Neutrophil (primary cell): Measurements from ENCODE around the gene ATAD1.

Experiments
- H3K27ac ChIP-seq: fragments of 200-600 bp; sonication (generic); 2 replicates; pipeline ENCODE4 v1.5.1; 2016; ENCODE audit warnings: mild to moderate bottlenecking, moderate library complexity
- H3K27me3 ChIP-seq: fragments of 200-600 bp; sonication (generic); 2 replicates; pipeline ENCODE4 v1.6.0; 2016; ENCODE audit warnings: mild to moderate bottlenecking
- H3K36me3 ChIP-seq: fragments of 200-600 bp; sonication (generic); 2 replicates; pipeline ENCODE4 v1.5.1; 2017
- H3K4me1 ChIP-seq, 2 experiments: fragments of 200-600 bp in 1 of 2; sonication (generic) in 1 of 2; 1 replicate in 1 of 2; 2 replicates in 1 of 2; pipeline versions ENCODE4 v1.5.1 to v1.6.1; 2013 to 2016; ENCODE audit warnings: low read depth in 1 of 2, low read length in 1 of 2, mild to moderate bottlenecking in 1 of 2, moderate library complexity in 1 of 2; ENCODE audit not compliant: control insufficient read depth in 1 of 2, insufficient read depth in 1 of 2
- H3K4me3 ChIP-seq, 2 experiments: fragments of 200-600 bp in 1 of 2; sonication (generic) in 1 of 2; 1 replicate in 1 of 2; 2 replicates in 1 of 2; pipeline ENCODE4 v1.5.1; 2013 to 2016; ENCODE audit warnings: low read depth in 1 of 2, low read length in 1 of 2, mild to moderate bottlenecking in 1 of 2, moderate library complexity in 1 of 2
- H3K9me3 ChIP-seq: fragments of 200-600 bp; sonication (generic); 2 replicates; pipeline ENCODE4 v1.5.1; 2016
- CTCF ChIP-seq: fragments of 200-600 bp; sonication (generic); IDR thresholded peaks from 2 replicates; pipeline ENCODE4 v1.5.1; 2016; ENCODE audit warnings: antibody characterized with exemption

Gene ATAD1

GRCh38 chr10:87794285-87794684 is 23.7 kb downstream of the ATAD1 start:
- Histone ChIP-seq H3K4me1 (no peaks in the 10 kb centered on the region), H3K36me3 (peaks cover 7% of the 10 kb centered on the region), H3K4me3 (no peak overlapping the region), H3K27me3 (no peaks in the 10 kb centered on the region), H3K27ac (no peak overlapping the region), H3K9me3 (no peaks in the 10 kb centered on the region)
- TF ChIP-seq CTCF: no peak

- no peak for TF ChIP-seq CTCF
- peaks cover 18% of the 10 kb centered on the region for H3K36me3 ChIP-seq
- H3K27me3 ChIP-seq: no peaks in the 10 kb centered on the region
- no peak overlapping the region for H3K4me3 ChIP-seq
- H3K27ac ChIP-seq: no peak overlapping the region
- no peaks in the 10 kb centered on the region for H3K4me1 ChIP-seq
- no peaks in the 10 kb centered on the region for H3K9me3 ChIP-seq
Observed at GRCh38 chr10:87790185-87790584, 27.8 kb downstream of the ATAD1 start.

GRCh38 chr10:87786421-87786820 is 31.6 kb downstream of the ATAD1 start:
- H3K4me3 ChIP-seq: no peak overlapping the region
- H3K4me1 ChIP-seq: no peaks in the 10 kb centered on the region
- H3K9me3 ChIP-seq: no peaks in the 10 kb centered on the region
- H3K27ac ChIP-seq: no peak overlapping the region
- H3K27me3 ChIP-seq: no peaks in the 10 kb centered on the region
- H3K36me3 ChIP-seq: peaks cover 22% of the 10 kb centered on the region
- no peak for TF ChIP-seq CTCF

GRCh38 chr10:87782721-87783120 is 35.3 kb downstream of the ATAD1 start:
- no peak for TF ChIP-seq CTCF
- H3K27me3 ChIP-seq: no peaks in the 10 kb centered on the region

GRCh38 chr10:87781545-87781944 is 36.5 kb downstream of the ATAD1 start:
- TF ChIP-seq CTCF: no peak
- H3K27ac ChIP-seq: no peak overlapping the region
- H3K27me3 ChIP-seq: no peaks in the 10 kb centered on the region
- H3K4me3 ChIP-seq: no peak overlapping the region
- H3K9me3 ChIP-seq: no peaks in the 10 kb centered on the region
- H3K4me1 ChIP-seq: no peaks in the 10 kb centered on the region
- H3K36me3 ChIP-seq: peaks cover 19% of the 10 kb centered on the region

More at GRCh38 chr10:87782721-87783120, 35.3 kb downstream of the ATAD1 start:
- H3K9me3 ChIP-seq: no peaks in the 10 kb centered on the region
- no peaks in the 10 kb centered on the region for H3K4me1 ChIP-seq
- no peak overlapping the region for H3K4me3 ChIP-seq
- H3K27ac ChIP-seq: no peak overlapping the region
- H3K36me3 ChIP-seq: peaks cover 27% of the 10 kb centered on the region

- Histone ChIP-seq H3K36me3 (peaks cover 11% of the 10 kb centered on the region), H3K9me3 (no peaks in the 10 kb centered on the region), H3K4me3 (no peak overlapping the region), H3K27ac (no peak overlapping the region), H3K27me3 (no peaks in the 10 kb centered on the region), H3K4me1 (no peaks in the 10 kb centered on the region)
- no peak for TF ChIP-seq CTCF
Observed at GRCh38 chr10:87776328-87776727, 41.7 kb downstream of the ATAD1 start.
